ENCODE data around the gene PCBP3. TPM values are rescaled to one million over a fixed set of nuclear protein-coding genes. Genes with fewer than 3 reads are reported as not detected.
"Not testable (repeated sequence)": the region's sequence is repeated elsewhere in the genome, so short reads cannot be mapped to it uniquely, and the experiment has no call there.

The PCBP3 gene
- total RNA-seq, 1 experiment from 2014 or later = 10.9 TPM

DNA sequence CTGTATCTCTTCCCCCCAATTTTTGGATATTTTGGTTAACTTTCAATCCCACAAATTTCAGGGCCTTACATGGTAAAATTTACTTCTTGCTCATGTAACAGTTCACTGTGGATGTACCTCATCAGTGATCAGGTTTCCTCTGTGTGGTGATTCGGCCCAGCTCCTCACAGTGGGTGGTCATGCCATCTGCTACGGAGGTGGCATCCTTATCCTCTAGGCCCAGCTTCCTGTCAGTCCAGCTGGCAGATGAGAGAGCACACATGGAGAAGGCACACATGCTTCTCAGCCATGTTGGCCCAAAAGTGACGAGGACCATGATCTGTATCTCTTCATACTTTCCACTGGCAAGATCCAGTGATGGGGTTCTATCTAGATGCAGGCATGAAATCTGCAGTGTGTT lies 27.2 kb downstream of the PCBP3 start:
- H2AK5ac ChIP-seq (ENCODE audit: insufficient read length, low read length) = no peak overlapping the region
- H3K9me3 ChIP-seq (ENCODE audit: control insufficient read depth, low read depth, low read length) = no peaks in the 10 kb centered on the region
- no peaks in the 10 kb centered on the region for H3K27me3 ChIP-seq (ENCODE audit: insufficient read depth, low read length)
- no peak overlapping the region for H2BK12ac ChIP-seq (ENCODE audit: insufficient read length, low read depth, low read length)
- no peak for TF ChIP-seq CTCF (conservative IDR thresholded peaks at IDR 0.05)
- H3K56ac ChIP-seq (ENCODE audit: insufficient read length, low read depth, low read length) = no peak overlapping the region
- no peak overlapping the region for H3K14ac ChIP-seq (ENCODE audit: insufficient read depth, low read length)
- Mint-ChIP-seq H3K9me3 (peaks cover 3 to 12% of the 10 kb centered on the region in 2 experiments; a peak in 4 of 5 replicates), H3K36me3 (ENCODE audit: insufficient read depth in 1 of 3, low read depth in 3 of 3) (peaks cover 4 to 11% (median 8%) of the 10 kb centered on the region in 3 experiments; a peak in 6 of 7 replicates), H3K4me3 (no peak overlapping the region), H3K27me3 (ENCODE audit: low read depth) (no peaks in the 10 kb centered on the region), H3K4me1 (peaks cover 0 to 6% of the 10 kb centered on the region in 2 experiments; a peak in 2 of 4 replicates), H3K27ac (no peak overlapping the region)
- no peaks in the 10 kb centered on the region for H3K4me1 ChIP-seq (ENCODE audit: insufficient read depth, low read length)
- H3K4ac ChIP-seq (ENCODE audit: low read depth, low read length) = no peak overlapping the region
- H3K79me2 ChIP-seq (ENCODE audit: insufficient read depth, low read length) = no peaks in the 10 kb centered on the region
- no peak overlapping the region for H3T11ph ChIP-seq (ENCODE audit: low read length)
- H3K23me2 ChIP-seq (ENCODE audit: insufficient read length, low read depth, low read length, poor library complexity, severe bottlenecking) = no peaks in the 10 kb centered on the region
- H3K18ac ChIP-seq (ENCODE audit: insufficient read length, low read depth, low read length) = no peak overlapping the region
- no peak overlapping the region for H3K4me2 ChIP-seq (ENCODE audit: insufficient read depth, insufficient read length, low read length)
- no peak overlapping the region for H2BK20ac ChIP-seq (ENCODE audit: low read depth, low read length, poor library complexity, severe bottlenecking)
- no peak overlapping the region for H3K9ac ChIP-seq (ENCODE audit: extremely low read depth, insufficient read length, low read length)
- H4K8ac ChIP-seq (replicated peaks; ENCODE audit: insufficient read length, low read depth, low read length) = no peak overlapping the region
- H2BK5ac ChIP-seq (ENCODE audit: insufficient read length, low read length) = no peak overlapping the region
- no peak overlapping the region for H2BK15ac ChIP-seq (ENCODE audit: low read depth, low read length)
- H3K27ac ChIP-seq (ENCODE audit: insufficient read length, low read depth, low read length) = no peak overlapping the region
- H2BK120ac ChIP-seq (ENCODE audit: low read depth, low read length, poor library complexity, severe bottlenecking) = no peak overlapping the region
- WGBS (ENCODE audit: extremely low coverage, insufficient read length, low lambda C conversion rate) = no CpG with 5 or more reads among the region's 3 CpGs
- H4K91ac ChIP-seq (ENCODE audit: insufficient read length, low read depth, low read length) = no peak overlapping the region
- no peak overlapping the region for H2AFZ ChIP-seq (ENCODE audit: low read length)
- H4K5ac ChIP-seq (ENCODE audit: insufficient read length, low read depth, low read length) = no peak overlapping the region
- H4K20me1 ChIP-seq (ENCODE audit: control insufficient read depth, insufficient read depth, insufficient read length) = no peaks in the 10 kb centered on the region
- no peak overlapping the region for H3K23ac ChIP-seq (ENCODE audit: insufficient read length, low read depth, low read length)
- no peak for DNase-seq
- no peaks in the 10 kb centered on the region for H3K79me1 ChIP-seq (ENCODE audit: insufficient read depth, low read depth, low read length, poor library complexity, severe bottlenecking)

- H3K4me1 ChIP-seq (ENCODE audit: insufficient read depth, low read length); H2BK5ac ChIP-seq (ENCODE audit: insufficient read length, low read length); H3K27ac ChIP-seq (ENCODE audit: insufficient read length, low read depth, low read length); H4K5ac ChIP-seq (ENCODE audit: insufficient read length, low read depth, low read length); H3K79me2 ChIP-seq (ENCODE audit: insufficient read depth, low read length); H3K23me2 ChIP-seq (ENCODE audit: insufficient read length, low read depth, low read length, poor library complexity, severe bottlenecking); H3K18ac ChIP-seq (ENCODE audit: insufficient read length, low read depth, low read length); H2BK12ac ChIP-seq (ENCODE audit: insufficient read length, low read depth, low read length); H3K36me3 Mint-ChIP-seq (ENCODE audit: insufficient read depth in 1 of 3, low read depth in 3 of 3); H3K4me1 Mint-ChIP-seq; H3K4me3 Mint-ChIP-seq; H4K20me1 ChIP-seq (ENCODE audit: control insufficient read depth, insufficient read depth, insufficient read length); H3K4me2 ChIP-seq (ENCODE audit: insufficient read depth, insufficient read length, low read length); H3K4ac ChIP-seq (ENCODE audit: low read depth, low read length); H2AFZ ChIP-seq (ENCODE audit: low read length); H2AK5ac ChIP-seq (ENCODE audit: insufficient read length, low read length); H3K79me1 ChIP-seq (ENCODE audit: insufficient read depth, low read depth, low read length, poor library complexity, severe bottlenecking); H4K91ac ChIP-seq (ENCODE audit: insufficient read length, low read depth, low read length); H3K9me3 ChIP-seq (ENCODE audit: control insufficient read depth, low read depth, low read length); DNase-seq; H3K56ac ChIP-seq (ENCODE audit: insufficient read length, low read depth, low read length); H3K27me3 ChIP-seq (ENCODE audit: insufficient read depth, low read length); H4K8ac ChIP-seq (replicated peaks; ENCODE audit: insufficient read length, low read depth, low read length); H2BK15ac ChIP-seq (ENCODE audit: low read depth, low read length); H3T11ph ChIP-seq (ENCODE audit: low read length); H2BK120ac ChIP-seq (ENCODE audit: low read depth, low read length, poor library complexity, severe bottlenecking); H3K23ac ChIP-seq (ENCODE audit: insufficient read length, low read depth, low read length); H3K14ac ChIP-seq (ENCODE audit: insufficient read depth, low read length); H2BK20ac ChIP-seq (ENCODE audit: low read depth, low read length, poor library complexity, severe bottlenecking); H3K9me3 Mint-ChIP-seq; H3K9ac ChIP-seq (ENCODE audit: extremely low read depth, insufficient read length, low read length); H3K27ac Mint-ChIP-seq; H3K27me3 Mint-ChIP-seq (ENCODE audit: low read depth): not testable (repeated sequence)
- no CpG with 5 or more reads among the region's 1 CpG for WGBS (ENCODE audit: extremely low coverage, insufficient read length, low lambda C conversion rate)
Observed at GRCh38 chr21:45678790-45679189, 35.3 kb downstream of the PCBP3 start.
